Tibial nerve (tissue), 3 donors: ENCODE measurements around the gene ERBB4.

Source experiments
- CTCF ChIP-seq, 5 experiments: fragments of 200-600 bp in 3 of 5; fragments of 450-650 bp in 2 of 5; sonication (generic) in 3 of 5; IDR thresholded peaks; one replicate each; pipeline ENCODE4 v1.5.1; 2016 to 2019; ENCODE audit warnings: antibody characterized with exemption in 5 of 5, mild to moderate bottlenecking in 3 of 5, moderate library complexity in 2 of 5
- POLR2A ChIP-seq, 2 donors: fragments of 450-650 bp; IDR thresholded peaks; one replicate each; pipeline ENCODE4 v1.6.1; 2017; ENCODE audit warnings: antibody characterized with exemption in 2 of 2, mild to moderate bottlenecking in 2 of 2, moderate library complexity in 2 of 2

DNA sequence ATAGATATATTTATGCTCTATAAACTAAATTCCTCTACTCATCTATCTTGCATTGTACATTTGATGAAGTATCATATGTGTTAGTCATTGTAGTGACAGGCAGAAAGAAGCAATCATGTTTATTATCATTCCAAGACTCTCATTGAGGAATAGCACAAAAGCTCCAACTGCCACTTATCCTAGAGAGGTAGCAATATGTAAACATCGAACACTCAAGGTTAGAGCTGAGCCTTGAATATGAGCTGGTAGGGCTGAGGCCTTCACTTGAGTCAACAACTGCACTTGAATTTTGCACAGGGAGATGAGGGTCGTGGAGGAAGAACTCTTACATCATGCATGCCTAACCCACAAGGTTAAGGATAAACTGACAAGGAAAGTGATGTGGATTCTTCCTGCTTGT is 1081.3 kb downstream of the ERBB4 start:
- no peak for TF ChIP-seq POLR2A (IDR thresholded peaks at IDR 0.05)
- no peak for TF ChIP-seq CTCF (IDR thresholded peaks at IDR 0.05)
